Kasumi-1 (cell line): ENCODE data around the gene CRCP.
"Not testable (repeated sequence)": the region's sequence is repeated elsewhere in the genome, so short reads cannot be mapped to it uniquely, and the experiment has no call there.

Source experiments
- DNase-seq, 2 experiments: peaks; one replicate each; lab custom pipeline; 2025; lab: John Stamatoyannopoulos, UW

CRCP gene

DNA sequence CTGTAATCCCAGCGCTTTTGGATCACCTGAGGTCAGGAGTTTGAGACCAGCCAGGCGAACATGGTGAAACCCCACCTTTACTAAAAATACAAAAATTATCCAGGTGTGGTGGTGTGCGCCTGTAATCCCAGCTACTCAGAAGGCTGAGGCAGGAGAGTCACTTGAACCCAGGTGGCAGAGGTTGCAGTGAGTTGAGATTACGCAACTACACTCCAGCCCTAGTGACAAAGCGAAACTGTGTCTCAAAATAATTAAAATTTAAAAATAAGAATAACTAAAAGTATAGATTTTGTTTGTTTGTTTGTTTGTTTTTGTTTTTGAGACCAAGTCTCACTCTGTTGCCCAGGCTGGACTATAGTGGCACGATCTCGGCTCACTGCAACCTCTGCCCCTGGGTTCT is 41.4 kb downstream of the CRCP start:
- not testable (repeated sequence) for DNase-seq

DNA sequence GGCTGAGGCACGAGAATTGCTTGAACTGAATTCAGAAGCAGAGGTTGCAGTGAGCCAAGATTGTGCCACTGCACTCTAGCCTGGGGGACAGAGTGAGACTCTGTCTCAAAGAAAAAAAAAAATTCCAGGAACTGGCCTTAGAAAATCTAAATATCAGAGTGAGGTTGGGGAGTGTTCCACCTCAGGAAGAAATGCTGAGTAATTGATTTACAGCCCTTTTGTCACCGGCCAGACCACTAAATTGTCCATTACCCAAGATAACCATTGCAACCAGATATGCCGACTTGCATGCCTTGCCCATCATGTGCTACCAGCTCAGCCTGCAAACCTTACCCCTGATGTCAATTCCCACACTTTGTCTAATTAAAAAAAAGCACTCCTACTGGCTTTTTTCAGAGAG is 42.4 kb downstream of the CRCP start:
- no peak for DNase-seq

DNA sequence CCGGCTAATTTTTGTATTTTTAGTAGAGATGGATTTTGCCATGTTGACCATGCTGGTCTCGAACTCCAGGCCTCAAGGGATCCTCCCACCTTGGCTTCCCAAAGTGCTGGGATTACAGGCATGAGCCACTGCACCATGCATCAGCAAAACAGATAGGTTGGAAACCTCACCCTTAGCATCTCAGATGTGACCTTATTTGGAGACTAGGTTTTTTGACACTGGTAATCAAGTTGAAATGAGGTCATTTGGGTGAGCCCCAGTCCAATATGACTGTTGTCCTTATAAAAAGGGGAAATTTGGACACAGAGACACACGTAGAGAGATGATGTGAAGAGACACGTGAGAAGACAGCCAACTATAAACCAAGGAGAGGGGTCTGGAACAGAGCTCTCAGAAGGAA is 48.0 kb downstream of the CRCP start:
- no peak for DNase-seq

DNA sequence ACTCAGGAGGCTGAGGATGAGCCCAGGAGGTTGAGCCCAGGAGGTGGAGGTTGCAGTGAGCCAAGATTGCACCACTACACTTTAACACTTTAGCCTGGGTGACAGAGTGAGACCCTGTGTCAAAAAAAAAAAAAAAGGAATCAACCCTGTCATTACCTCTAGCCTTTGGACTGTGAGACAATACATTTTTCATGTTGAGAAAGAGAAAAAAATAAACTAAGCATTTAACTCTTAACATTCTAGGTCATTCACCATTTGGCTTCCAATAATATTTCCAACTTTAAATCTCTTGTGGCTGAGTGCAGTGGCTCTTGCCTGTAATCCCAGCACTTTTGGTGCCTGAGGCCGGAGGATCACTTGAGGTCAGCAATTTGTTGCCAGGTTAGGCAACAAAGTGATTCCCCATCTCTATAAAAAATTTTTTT is 48.6 kb downstream of the CRCP start:
- no peak for DNase-seq

DNA sequence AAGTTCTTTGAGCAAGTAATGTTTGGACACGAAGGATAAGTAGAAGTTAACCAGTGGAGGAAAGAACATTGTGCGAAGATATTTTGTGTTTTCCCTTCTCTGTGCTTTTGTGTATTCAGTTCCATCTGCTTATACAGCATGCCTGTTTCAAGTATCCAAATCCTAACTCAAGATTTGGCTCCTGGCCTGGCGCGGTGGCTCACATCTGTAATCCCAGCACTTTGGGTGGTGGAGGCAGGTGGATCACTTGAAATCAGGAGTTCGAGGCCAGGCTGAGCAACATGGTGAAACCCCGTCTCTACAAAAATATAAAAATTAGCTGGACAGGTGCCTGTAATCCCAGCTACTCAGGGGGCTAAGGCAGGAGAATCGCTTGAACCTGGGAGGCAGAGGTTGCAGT is 49.7 kb downstream of the CRCP start:
- no peak for DNase-seq

DNA sequence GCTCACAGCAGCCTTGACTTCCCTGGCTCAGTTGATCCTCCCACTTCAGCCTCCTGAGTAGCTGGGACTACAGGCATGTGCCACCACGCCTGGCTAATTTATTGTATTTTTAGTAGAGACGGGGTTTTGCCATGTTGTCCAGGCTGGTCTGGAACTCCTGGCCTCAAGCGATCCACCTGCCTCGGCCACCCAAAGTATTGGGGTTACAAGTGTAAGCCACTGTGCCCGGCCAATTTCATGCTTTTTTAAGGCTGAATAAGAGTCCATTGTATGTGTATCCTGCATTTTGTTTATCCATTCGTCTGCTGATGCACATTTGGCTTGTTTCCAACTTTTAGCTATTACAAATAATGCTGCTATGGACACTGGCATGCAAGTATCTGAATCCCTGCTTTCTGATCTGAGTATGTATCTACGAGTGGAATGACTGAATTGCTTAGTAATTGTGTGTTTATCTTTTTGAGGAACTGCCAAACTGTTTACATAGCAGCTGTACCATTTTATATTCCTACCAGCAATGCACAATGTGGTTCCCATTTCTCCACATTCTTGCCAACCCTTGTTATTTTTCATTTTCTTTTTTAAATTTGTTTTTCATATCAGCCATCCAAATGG is 53.2 kb downstream of the CRCP start:
- DNase-seq, result no peak

DNA sequence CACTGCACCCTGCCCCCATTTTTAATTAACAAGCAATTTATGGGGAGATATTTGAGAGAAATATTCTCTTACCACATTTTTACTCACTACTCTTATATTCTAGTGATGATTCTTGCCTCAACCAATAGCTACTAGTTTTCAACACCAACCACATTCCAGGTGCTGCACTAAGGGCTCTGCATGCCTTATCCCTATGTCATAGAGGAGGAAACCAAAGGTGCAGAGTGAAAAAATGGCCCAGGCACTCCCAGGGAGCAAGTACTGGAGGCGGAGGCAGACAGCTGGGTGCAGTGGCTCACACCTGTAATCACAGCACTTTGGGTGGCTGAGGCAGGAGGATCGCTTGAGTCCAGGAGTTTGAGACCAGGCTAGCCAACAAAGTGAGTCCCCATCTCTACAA is 55.0 kb downstream of the CRCP start:
- no peak for DNase-seq

DNA sequence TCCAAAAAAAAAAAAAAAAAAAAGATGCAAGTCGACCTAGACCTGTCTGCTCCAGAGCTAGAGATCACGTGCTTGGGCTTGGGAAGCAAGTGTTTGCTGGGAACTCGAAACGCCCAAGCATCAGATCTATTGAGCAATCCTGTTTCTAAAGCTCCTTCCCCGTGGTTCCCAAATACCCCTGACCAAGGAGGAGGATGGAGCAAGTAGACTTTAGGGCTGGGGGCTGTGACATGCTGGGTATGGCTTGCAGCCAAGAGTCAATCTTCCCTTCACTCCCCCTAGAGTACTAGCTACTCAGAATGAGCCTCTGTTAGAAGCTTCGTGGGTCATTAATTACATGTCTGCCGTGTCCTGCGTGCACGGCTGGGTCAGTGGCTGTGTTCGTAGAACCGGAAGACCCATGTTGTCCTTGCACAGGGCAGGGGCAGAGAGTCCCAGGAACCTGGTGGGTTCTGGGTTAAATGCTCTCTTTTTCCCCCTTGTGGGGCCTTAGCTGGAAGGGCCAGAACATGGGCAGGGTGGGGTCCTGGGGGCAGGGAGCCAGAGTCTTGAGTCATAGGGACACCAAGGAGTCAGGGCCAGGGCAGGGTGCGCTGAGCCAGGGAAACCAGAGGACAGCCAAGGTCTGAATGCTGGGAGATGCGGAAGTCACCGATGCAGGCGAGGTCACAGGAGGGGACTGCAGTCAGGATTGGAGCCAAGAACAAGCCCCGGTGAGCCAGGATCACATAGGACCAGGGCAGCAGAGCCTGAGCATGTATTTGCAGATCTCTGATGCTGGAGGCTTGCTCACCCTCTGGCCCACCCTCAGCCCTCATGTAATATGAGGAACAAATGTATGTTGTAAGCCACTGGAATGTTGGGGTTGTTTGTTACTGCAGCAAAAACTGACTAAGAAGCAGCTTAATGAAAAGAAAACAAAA is 55.9 kb downstream of the CRCP start:
- no peak for DNase-seq

DNA sequence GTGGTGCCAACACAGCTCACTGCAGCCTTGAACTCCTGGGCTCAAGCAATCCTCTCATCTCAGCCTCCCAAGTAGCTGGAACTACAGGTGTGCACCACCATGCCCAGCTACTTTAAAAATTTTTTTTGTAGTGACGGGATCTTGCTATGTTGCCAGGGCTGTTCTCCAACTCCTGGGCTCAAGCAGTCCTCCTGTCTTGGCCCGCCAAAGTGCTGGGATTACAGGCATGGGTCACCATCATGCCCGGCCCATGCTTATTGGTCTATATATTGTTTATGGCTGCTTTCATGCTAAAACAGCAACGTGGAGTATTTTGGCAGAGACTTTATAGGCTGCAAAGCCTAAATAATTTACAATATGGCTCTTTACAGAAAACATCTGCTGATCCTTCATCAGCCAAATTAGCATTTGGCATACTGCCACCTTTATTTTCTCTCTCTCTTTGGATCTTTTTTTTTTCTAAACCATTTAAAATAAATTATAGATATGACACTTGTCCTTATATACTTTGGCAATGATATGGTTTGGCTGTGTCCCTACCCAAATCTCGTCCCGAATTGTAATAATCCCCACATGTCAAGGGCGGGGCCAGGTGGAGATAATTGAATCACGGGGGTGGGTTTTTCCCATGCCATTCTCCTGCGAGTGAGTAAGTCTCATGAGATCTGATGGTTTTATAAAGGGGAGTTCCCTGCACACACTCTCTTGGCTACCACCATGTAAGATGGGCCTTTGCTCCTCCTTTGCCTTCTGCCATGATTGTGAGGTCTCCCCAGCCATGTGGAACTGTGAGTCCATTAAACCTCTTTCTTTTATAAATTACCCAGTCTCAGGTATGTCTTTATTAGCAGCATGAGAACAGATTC is 58.1 kb downstream of the CRCP start:
- DNase-seq, result not testable (repeated sequence)

DNA sequence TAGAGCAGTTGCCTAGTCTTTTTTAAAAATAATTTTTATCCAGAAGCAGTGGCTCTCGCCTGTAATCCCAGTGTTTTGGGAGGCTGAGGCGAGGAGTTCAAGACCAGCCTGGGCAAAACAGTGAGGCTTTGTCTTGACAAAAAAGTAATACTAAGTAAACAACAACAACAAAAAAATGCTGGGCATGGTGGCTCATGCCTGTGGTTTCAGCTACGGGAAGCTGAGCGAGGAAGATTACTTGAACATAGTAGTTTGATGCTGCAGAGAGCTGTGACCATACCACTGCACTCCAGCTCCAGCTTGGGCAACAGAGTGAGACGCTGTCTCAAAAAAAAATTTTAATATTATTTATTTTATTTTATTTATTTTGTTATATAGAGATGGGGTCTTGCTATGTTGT is 59.2 kb downstream of the CRCP start:
- DNase-seq, result no peak

DNA sequence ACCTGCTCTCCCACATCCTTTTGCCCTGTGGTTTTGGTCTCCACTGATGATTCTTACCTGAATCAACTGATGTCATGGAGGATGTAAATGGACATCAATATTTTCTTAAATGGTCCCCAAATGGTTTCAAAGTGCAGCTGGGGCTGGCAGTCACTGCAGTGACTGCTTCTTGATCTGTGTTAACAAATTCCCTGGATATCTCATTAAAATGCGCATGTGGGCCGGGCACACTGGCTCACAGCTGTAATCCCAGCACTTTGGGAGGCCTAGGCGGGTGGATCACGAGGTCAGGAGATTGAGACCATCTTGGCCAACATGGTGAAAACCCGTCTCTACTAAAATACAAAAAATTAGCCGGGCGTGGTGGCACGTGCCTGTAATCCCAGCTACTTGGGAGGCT is 60.4 kb downstream of the CRCP start:
- DNase-seq, result not testable (repeated sequence)

DNA sequence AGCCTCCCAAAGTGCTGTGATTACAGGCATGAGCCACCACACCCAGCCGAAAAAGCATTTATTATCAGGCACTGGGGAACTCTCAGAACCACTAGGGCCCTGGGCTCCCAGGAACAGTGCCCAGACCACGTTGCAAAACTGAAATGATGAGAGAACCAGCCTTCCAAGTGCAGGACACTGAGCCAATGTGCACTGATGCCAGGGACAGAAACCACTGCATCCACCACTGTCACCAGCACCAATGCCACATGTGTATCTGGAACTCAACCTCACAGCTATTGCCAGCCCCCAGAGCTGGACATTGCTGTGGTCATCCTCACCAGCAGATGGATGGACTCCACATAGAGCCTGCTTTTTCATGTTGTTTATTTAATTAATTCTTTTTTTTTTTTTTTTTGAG is 62.3 kb downstream of the CRCP start:
- DNase-seq, result no peak

DNA sequence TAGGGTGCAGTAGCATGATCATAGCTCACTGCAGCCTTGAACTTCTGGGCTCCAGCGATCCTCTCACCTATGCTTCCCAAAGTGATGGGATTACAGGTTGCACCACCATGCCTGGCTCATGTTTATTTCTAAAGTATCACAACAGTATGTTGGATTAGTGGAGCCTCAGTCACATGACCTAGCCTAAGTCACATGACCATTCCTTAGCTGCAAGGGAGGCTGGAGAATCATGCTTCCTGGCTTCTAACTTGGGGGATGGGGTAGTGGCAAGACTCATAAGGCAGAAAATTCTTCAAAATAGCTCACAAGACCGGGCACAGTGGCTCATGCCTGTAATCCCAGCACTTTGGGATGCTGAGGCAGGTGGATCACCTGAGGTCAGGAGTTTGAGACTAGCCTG is 63.6 kb downstream of the CRCP start:
- no peak for DNase-seq

DNA sequence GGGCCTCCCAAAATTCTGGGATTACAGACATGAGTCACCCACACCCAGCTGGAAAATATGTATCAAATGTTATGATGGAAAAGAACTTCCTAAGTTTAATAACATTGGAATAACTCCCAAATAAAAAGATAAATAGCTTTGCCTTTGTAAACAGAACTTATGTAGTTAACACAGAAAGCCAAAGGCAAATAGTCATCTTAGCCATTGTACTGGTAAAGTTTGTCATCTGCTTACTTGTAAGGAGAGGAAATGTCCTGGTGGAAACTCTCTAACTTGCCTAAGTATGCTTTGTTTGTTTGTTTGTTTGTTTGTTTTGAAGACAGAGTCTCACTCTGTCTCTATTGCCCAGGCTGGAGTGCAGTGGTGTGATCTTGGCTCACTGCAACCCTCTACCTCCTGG is 66.7 kb downstream of the CRCP start:
- DNase-seq, result no peak

DNA sequence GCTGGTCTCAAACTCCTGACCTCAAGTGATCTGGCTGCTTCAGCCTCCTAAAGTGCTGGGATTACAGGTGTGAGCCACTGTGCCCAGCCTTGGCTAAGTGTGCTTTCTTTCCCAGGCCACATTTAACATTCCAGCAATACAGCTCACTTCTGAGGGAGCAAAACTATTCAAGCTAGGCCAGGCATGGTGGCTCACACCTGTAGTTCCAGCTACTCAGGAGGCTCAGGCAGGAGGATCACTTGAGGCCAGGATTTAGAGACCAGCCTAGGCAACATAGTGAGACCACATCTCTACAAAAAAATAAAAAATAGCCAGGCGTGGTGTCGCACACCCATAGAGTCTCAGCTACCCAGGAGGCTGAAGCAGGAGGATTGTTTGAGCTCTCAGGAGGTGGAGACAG is 67.2 kb downstream of the CRCP start:
- no peak for DNase-seq

DNA sequence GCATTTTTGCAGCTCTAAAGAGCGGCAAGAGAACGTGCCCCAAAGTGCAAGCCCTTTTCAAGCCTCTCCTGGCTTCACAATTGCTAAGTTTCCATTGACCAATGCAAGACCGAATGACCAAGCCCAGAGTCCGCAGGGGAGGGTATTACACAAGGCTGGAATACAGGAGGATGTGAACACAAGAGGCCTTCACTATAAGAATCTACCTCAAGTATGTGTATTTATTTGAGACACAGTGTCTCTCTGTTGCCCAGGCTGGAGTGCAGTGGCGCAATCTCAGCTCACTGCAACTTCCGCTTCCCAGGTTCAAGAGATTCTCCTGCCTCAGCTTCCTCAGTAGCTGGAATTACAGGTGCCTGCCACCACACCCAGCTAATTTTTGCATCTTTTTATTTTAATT is 68.3 kb downstream of the CRCP start:
- DNase-seq, result no peak

DNA sequence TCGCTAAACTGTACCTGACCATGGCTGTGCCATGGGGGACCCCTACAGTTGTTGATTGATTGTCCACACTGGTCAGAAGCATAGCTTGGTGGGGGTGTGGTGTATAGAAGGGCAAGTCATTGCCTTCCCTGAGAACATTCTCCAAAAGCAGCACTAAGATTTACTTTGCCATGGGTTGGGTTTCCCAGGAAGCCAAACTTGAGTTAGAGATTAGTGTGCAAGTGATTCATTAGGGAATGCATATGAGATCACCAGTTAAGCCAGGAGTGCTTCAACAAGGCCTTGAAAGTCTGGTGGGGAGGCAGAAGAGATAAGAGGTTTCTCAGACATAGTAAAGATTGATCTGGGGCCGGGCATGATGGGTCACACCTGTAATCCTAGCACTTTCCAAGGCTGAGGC is 69.1 kb downstream of the CRCP start:
- no peak for DNase-seq

DNA sequence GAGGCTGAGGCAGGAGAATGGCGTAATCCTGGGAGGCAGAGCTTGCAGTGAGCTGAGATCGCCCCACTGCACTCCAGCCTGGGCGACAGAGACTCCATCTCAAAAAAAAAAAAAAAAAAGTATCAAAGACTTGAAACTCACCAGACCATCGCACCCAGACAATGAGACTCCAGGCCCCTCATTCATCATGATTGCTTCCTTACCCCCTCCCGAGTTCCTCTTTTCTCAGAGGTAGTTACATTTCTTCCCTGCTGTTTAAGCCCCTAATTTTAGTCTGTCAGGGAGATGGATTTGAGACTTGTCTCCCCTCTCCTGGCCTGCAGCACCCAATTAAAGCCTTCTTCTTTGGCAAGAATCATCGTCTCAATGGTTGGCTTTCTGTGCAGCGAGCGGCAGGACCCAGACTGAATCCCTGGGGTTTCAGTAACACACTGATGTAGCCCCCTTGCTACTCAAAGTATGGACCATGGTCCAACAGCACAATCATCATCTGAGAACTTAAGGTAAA is 71.1 kb downstream of the CRCP start:
- no peak for DNase-seq

DNA sequence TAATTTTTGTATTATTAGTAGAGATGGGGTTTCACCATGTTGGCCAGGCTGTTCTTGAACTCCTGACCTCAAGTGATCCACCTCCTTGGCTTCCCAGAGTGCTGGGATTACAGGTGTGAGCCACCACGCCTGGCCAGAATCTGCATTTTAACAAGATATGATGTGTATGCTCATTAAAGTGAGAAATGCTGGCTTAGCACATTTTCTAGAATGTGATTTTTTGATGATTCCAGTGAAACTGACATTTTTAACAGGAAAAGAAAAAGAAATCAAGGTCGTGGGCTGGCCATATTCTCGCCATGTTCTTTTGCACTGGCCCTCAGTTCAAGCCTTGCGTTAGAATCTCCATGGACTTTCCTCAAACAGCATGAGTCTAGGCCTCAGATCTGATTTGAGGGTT is 72.3 kb downstream of the CRCP start:
- DNase-seq, result no peak

DNA sequence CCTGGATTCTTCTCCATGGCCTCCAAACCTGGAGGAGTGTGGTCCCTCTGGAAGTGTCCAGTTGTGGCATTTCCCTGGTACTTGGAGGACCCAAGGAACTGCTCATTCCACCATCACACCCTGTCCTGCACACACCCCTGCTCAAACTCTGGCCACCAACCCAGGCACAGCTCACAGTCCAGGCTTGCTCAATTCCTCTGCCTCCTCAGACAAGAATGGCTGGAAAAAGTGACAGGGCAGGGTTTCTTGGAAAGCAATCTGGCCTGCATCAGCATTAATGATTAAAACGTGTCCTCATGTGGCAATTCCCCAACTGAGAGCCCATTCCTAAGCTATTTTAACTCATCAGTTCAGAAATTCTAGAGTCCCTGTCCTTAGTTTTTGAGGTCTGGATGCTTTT is 73.3 kb downstream of the CRCP start:
- no peak for DNase-seq

DNA sequence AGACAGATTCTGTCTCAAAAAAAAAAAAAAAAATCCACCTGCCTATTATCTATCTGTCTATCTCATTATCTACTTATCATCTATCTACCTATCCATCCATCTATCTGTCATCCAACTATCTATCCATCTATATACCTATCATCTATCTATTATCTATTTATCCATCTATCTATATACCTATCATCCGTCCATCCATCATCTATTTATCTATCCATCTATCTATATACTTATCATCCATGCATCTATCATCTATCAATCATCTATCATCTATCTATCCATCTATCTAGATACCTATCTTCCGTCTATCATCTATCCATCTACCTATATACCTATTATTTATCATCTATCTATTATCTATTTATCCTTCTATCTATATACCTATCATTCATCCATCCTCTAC is 74.0 kb downstream of the CRCP start:
- no peak for DNase-seq

DNA sequence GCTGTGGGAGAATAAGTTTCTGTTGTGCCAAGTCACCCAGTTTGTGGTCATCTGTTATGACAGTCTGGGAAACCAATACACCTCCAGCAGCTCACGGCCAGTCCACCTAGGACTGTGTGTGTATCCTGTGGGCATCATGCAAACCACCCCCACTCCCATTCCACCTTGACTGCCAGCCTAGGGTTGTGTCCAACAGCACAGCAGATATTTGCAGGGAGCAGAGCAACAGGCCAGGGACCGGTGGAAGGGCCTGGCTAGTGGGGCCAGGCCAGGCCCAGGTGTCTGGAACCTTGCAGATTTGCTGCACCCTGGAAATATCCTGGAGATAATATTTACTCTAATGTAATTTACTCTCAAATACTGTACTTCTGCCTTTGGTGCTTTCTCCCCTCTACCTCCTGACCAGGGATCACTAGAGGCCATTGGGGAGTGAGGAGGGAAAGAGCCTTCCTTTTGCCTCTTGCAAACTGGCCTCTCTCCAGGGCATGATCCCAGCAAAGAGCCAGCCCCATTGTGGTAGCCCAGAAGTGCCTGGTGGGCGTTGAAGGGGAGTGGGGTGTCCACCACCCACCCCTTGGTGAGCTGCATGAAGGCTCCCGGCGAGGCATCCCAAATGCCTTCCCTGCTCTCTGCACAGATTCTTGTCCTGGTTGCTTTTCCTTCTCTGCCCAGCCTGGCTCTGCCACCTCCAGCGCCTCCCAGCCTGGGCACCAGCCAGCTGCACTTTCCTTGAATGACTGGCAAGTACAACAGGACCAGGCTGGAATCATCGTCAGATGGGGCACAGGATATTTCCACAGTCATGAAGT is 75.3 kb downstream of the CRCP start:
- DNase-seq, result no peak
